ENCODE results near the gene STIM2. TPM values are rescaled to one million over a fixed set of nuclear protein-coding genes. Genes with fewer than 3 reads are reported as not detected.

Gene STIM2
- total RNA-seq, 1 experiment from 2014 or later: 59.0 TPM

DNA sequence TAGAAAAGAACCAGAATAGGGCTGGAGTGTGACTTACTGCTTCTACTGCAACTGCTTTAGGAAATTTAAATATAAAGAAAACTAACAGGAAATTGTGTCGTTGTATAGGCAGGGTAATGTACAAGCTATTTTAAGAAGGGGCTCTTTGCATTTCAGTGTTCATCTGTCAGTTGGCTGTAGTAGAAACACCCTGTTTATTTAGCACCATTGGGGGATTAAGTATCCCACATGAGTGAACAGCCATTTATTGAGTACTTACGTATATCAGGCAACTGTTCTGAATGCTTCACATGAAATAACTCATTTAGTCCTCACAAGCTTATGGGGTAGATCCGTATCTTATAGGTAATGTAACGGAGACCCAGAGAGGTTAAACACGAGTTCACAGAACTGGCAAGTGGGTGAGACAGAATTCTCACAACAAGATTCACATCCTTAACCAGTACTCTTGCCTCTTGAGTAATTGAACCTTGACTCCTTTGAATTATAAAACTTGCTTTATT lies 23.9 kb downstream of the STIM2 start:
- Histone ChIP-seq H3K27me3 (replicated peaks; ENCODE audit: insufficient read depth, low read depth, low read length, poor library complexity) (no peaks in the 10 kb centered on the region), H3K27ac (ENCODE audit: low read depth, low read length, poor library complexity, severe bottlenecking) (no peak overlapping the region), H3K36me3 (ENCODE audit: insufficient read depth, low read length, poor library complexity, severe bottlenecking) (no peaks in the 10 kb centered on the region), H3K4me3 (ENCODE audit: low read depth, low read length, poor library complexity, severe bottlenecking) (no peak overlapping the region), H3K9me3 (ENCODE audit: low read depth, low read length, poor library complexity, severe bottlenecking) (no peaks in the 10 kb centered on the region), H3K4me1 (ENCODE audit: insufficient read depth, low read length, poor library complexity, severe bottlenecking) (no peaks in the 10 kb centered on the region)
- POLR2A ChIA-PET (ENCODE audit: low non-redundant PET): interaction anchor here (0.6 kb wide), 1 partner anchor 18 kb away, joined by 3 read pairs; no protein-coding TSS in a partner anchor
- CTCF ChIA-PET: no interaction called here
- no peak for DNase-seq (ENCODE audit: low spot score)
- TF ChIP-seq CTCF (conservative IDR thresholded peaks at IDR 0.05; ENCODE audit: low read depth, low read length): no peak
- TF ChIP-seq EZH2 (IDR thresholded peaks at IDR 0.05; ENCODE audit: borderline replicate concordance, low read depth, low read length, poor library complexity, severe bottlenecking): no peak
- no TSS peak for BruUV-seq (replicated peaks)
- intact Hi-C loops (cut with micrococcal nuclease; ENCODE audit: unreplicated experiment): no loop called here

DNA sequence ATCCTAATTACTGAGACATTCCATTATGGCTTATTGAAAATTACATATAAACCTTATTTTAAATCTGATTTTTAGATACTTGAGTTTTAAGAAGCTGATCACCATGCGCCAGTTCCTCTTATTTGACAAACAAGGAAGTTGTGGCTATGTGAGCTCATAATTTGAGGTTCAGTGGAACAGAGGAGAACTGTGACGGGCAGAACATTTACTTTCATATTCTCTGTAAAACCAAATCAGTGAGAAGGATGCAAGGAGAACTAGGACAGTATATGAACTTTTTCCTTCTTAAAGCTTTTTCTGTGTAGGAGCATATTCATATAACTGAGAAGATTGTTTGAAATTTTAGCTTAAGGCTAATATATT lies 25.3 kb downstream of the STIM2 start:
- ChIA-PET POLR2A (ENCODE audit: low non-redundant PET) (no interaction called here), CTCF (no interaction called here)
- H3K9me3 ChIP-seq (ENCODE audit: low read depth, low read length, poor library complexity, severe bottlenecking): no peaks in the 10 kb centered on the region
- H3K27ac ChIP-seq (ENCODE audit: low read depth, low read length, poor library complexity, severe bottlenecking): no peak overlapping the region
- no peaks in the 10 kb centered on the region for H3K4me1 ChIP-seq (ENCODE audit: insufficient read depth, low read length, poor library complexity, severe bottlenecking)
- TF ChIP-seq CTCF (conservative IDR thresholded peaks at IDR 0.05; ENCODE audit: low read depth, low read length) (no peak), EZH2 (IDR thresholded peaks at IDR 0.05; ENCODE audit: borderline replicate concordance, low read depth, low read length, poor library complexity, severe bottlenecking) (no peak)
- no peak overlapping the region for H3K4me3 ChIP-seq (ENCODE audit: low read depth, low read length, poor library complexity, severe bottlenecking)
- BruUV-seq (replicated peaks): no TSS peak
- DNase-seq (ENCODE audit: low spot score): no peak
- H3K36me3 ChIP-seq (ENCODE audit: insufficient read depth, low read length, poor library complexity, severe bottlenecking): no peaks in the 10 kb centered on the region
- intact Hi-C loops (cut with micrococcal nuclease; ENCODE audit: unreplicated experiment): no loop called here
- no peaks in the 10 kb centered on the region for H3K27me3 ChIP-seq (replicated peaks; ENCODE audit: insufficient read depth, low read depth, low read length, poor library complexity)

- H3K4me1 ChIP-seq (ENCODE audit: insufficient read depth, low read length, poor library complexity, severe bottlenecking): no peaks in the 10 kb centered on the region
- no peak for DNase-seq (ENCODE audit: low spot score)
- no peak overlapping the region for H3K27ac ChIP-seq (ENCODE audit: low read depth, low read length, poor library complexity, severe bottlenecking)
- no peaks in the 10 kb centered on the region for H3K27me3 ChIP-seq (replicated peaks; ENCODE audit: insufficient read depth, low read depth, low read length, poor library complexity)
- H3K36me3 ChIP-seq (ENCODE audit: insufficient read depth, low read length, poor library complexity, severe bottlenecking): no peaks in the 10 kb centered on the region
- intact Hi-C loops (cut with micrococcal nuclease; ENCODE audit: unreplicated experiment): no loop called here
- H3K9me3 ChIP-seq (ENCODE audit: low read depth, low read length, poor library complexity, severe bottlenecking): no peaks in the 10 kb centered on the region
- ChIA-PET CTCF (interaction anchor here (0.6 kb wide), 1 partner anchor 304 kb away, joined by 14 read pairs; no protein-coding TSS in a partner anchor), POLR2A (ENCODE audit: low non-redundant PET) (no interaction called here)
- TF ChIP-seq CTCF (conservative IDR thresholded peaks at IDR 0.05; ENCODE audit: low read depth, low read length) (no peak), EZH2 (IDR thresholded peaks at IDR 0.05; ENCODE audit: borderline replicate concordance, low read depth, low read length, poor library complexity, severe bottlenecking) (no peak)
- no peak overlapping the region for H3K4me3 ChIP-seq (ENCODE audit: low read depth, low read length, poor library complexity, severe bottlenecking)
- BruUV-seq (replicated peaks): no TSS peak
Measured at GRCh38 chr4:26887143-26887542, 26.5 kb downstream of the STIM2 start.
